ENCODE results near the gene SCTR. TPM values are rescaled to one million over a fixed set of nuclear protein-coding genes. Genes with fewer than 3 reads are reported as not detected.

The SCTR gene
- total and polyA plus RNA-seq, 2 of the 8 experiments (the other 6 are each of a cell fraction or from before 2014, with no cell fraction given), result 0.15 TPM; not detected in 1

GRCh38 chr2:119451336-119452050 is 72.8 kb downstream of the SCTR start (continued):
- TF ChIP-seq CHD7 (IDR thresholded peaks at IDR 0.05; ENCODE audit: insufficient replicate concordance, low read length) (no peak), SIN3A (conservative IDR thresholded peaks at IDR 0.05 in 1 of 2, IDR thresholded peaks at IDR 0.05 in 1 of 2; ENCODE audit: low read depth in 1 of 2, low read length in 2 of 2) (no peak), RFX5 (IDR thresholded peaks at IDR 0.05; ENCODE audit: borderline replicate concordance, low read depth, low read length) (no peak), MAFK (IDR thresholded peaks at IDR 0.05; ENCODE audit: low read depth, low read length) (no peak), SUZ12 (IDR thresholded peaks at IDR 0.05; ENCODE audit: low read length) (no peak), BRCA1 (IDR thresholded peaks at IDR 0.05; ENCODE audit: low read depth, low read length) (no peak), ATF3 (IDR thresholded peaks at IDR 0.05; ENCODE audit: insufficient read depth, low read depth, low read length) (no peak), RXRA (IDR thresholded peaks at IDR 0.05; ENCODE audit: insufficient read depth, low read depth, low read length) (no peak), KDM5A (IDR thresholded peaks at IDR 0.05; ENCODE audit: low read length) (no peak)

Data from H1 (cell line).